ENCODE data around the gene UQCRC1. TPM values are rescaled to one million over a fixed set of nuclear protein-coding genes. Genes with fewer than 3 reads are reported as not detected.
A peak's percentile ranks its signal among the peaks of the same experiment; 100 is the strongest.

Gene UQCRC1
- total and polyA plus RNA-seq, 2 donors (not counting 1 experiment from before 2014, with no cell fraction given), result 226 to 366 TPM

DNA sequence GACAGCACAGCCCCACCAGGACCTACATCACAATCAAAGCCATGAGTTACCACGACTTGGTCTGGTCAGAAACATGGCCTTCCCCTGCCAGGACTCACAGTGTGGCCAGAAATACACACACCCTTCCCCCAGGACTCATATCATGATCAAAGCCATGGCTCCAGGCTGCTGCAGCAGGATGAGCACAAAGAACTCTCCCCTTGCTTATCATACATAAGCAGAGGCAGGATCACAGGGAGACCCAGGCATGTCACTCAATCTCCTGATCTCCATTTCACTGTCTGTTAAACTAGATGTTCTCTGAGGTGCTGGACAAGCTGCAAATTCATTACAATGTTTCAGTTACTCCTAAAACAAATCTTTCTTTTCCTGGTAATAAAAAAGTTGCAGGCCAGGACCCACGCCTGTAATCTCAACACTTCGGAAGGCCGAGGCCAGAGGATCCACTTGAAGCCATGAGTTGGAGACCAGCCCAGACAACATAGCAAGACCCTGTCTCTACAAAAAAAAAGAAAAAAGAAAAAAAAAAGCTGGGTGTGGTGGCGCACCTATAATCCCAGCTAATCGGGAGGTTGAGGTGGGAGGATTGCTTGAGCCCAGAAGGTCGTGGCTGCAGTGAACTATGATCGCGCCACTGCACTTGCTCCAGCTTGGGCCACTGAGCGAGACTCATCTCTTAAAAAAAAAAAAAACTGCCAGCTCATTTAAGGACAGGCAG lies 54.1 kb downstream of the UQCRC1 start:
- peak overlapping the region; percentile 94 for H3K4me2 ChIP-seq (ENCODE audit: extremely low read depth, insufficient read depth, low read length)
- H3K36me3 ChIP-seq (ENCODE audit: control insufficient read depth, insufficient read depth, low read length), result no peaks in the 10 kb centered on the region
- no peak overlapping the region for H3K4me3 ChIP-seq (replicated peaks in 1 of 4; ENCODE audit: control extremely low read depth in 1 of 4, insufficient read depth in 1 of 4, low read depth in 3 of 4, low read length in 4 of 4)
- DNase-seq (ENCODE audit: low read depth in 2 of 2), result no peak
- H3K4me1 ChIP-seq (ENCODE audit: control insufficient read depth, extremely low read depth, insufficient read depth, low read length), result peaks cover 20% of the 10 kb centered on the region
- no peak for TF ChIP-seq EZH2 (IDR thresholded peaks at IDR 0.05; ENCODE audit: low read length, missing control alignments)
- TF ChIP-seq, protein P1, sequence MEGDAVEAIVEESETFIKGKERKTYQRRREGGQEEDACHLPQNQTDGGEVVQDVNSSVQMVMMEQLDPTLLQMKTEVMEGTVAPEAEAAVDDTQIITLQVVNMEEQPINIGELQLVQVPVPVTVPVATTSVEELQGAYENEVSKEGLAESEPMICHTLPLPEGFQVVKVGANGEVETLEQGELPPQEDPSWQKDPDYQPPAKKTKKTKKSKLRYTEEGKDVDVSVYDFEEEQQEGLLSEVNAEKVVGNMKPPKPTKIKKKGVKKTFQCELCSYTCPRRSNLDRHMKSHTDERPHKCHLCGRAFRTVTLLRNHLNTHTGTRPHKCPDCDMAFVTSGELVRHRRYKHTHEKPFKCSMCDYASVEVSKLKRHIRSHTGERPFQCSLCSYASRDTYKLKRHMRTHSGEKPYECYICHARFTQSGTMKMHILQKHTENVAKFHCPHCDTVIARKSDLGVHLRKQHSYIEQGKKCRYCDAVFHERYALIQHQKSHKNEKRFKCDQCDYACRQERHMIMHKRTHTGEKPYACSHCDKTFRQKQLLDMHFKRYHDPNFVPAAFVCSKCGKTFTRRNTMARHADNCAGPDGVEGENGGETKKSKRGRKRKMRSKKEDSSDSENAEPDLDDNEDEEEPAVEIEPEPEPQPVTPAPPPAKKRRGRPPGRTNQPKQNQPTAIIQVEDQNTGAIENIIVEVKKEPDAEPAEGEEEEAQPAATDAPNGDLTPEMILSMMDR (conservative IDR thresholded peaks at IDR 0.05 in 1 of 2, IDR thresholded peaks at IDR 0.05 in 1 of 2; ENCODE audit: low read depth in 1 of 2, low read length in 2 of 2), result no peak
- no peak overlapping the region for H3K27ac ChIP-seq (ENCODE audit: insufficient read depth, low read length)
- no peak overlapping the region for H3K9ac ChIP-seq (ENCODE audit: insufficient read depth, low read length)
- H3K79me2 ChIP-seq (ENCODE audit: control insufficient read depth, insufficient read depth, low read length), result no peaks in the 10 kb centered on the region
- no peak overlapping the region for H2AFZ ChIP-seq (ENCODE audit: low read length)
- H4K20me1 ChIP-seq (ENCODE audit: control insufficient read depth, extremely low read depth, insufficient read depth, low read length), result no peaks in the 10 kb centered on the region
- H3K27me3 ChIP-seq (ENCODE audit: control insufficient read depth, insufficient read depth, low read length), result no peaks in the 10 kb centered on the region
- H3K9me3 ChIP-seq (ENCODE audit: control insufficient read depth, insufficient read depth, low read depth, low read length), result no peaks in the 10 kb centered on the region

DNA sequence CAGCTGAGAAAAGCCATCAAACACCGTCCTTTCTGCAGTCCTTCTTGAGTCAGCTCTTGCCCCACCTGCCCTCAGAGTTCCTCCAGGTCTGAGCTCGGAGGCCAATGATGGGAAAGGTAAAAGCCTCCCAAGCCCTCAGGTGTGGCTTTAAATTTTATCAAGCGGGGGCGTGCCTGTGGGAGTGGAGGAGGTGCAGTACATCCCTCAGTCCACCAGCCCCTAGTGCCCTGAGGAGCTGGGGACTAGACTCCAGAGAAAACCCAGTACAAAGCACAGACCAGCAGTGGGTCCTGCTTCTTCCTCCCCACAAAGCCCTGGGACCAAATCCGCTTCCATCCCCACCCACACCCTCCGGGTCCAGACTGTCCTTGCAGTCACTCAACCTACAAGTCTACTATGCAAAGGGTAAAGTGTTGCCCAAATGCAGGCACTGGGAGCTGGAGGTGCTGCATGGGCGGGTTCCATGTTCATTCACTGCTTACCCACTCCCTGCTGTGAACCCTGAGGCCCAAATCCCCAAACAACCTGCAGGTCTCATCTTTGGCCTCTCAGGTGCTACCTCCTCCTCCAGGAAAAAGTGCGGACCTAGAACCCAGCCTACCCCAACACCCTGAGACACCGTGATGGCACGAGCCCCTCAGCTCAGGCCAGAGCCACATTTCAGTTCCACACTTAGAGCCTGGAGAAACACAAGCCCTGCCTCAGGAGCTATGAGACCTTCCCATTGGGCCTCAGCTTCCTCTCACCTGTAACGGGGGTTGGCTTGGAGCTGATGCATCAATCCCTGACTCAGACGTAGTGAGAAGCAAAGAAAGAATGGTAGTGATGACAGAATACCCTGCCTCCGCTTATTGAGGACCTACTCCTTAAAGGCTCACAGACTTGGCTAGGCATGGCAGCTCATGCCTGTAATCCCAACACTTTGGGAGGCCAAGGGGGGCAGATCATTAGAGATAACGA lies 55.3 kb downstream of the UQCRC1 start:
- no peaks in the 10 kb centered on the region for H4K20me1 ChIP-seq (ENCODE audit: control insufficient read depth, extremely low read depth, insufficient read depth, low read length)
- DNase-seq (ENCODE audit: low read depth in 2 of 2), result no peak
- no peaks in the 10 kb centered on the region for H3K79me2 ChIP-seq (ENCODE audit: control insufficient read depth, insufficient read depth, low read length)
- H3K27me3 ChIP-seq (ENCODE audit: control insufficient read depth, insufficient read depth, low read length), result no peaks in the 10 kb centered on the region
- H3K36me3 ChIP-seq (ENCODE audit: control insufficient read depth, insufficient read depth, low read length), result peaks cover under 1% of the 10 kb centered on the region
- peaks cover 8% of the 10 kb centered on the region for H3K4me1 ChIP-seq (ENCODE audit: control insufficient read depth, extremely low read depth, insufficient read depth, low read length)
- H3K4me3 ChIP-seq (replicated peaks in 1 of 4; ENCODE audit: control extremely low read depth in 1 of 4, insufficient read depth in 1 of 4, low read depth in 3 of 4, low read length in 4 of 4), result no peak overlapping the region
- H2AFZ ChIP-seq (ENCODE audit: low read length), result no peak overlapping the region
- no peaks in the 10 kb centered on the region for H3K9me3 ChIP-seq (ENCODE audit: control insufficient read depth, insufficient read depth, low read depth, low read length)
- H3K9ac ChIP-seq (ENCODE audit: insufficient read depth, low read length), result no peak overlapping the region
- TF ChIP-seq, protein P1 (conservative IDR thresholded peaks at IDR 0.05 in 1 of 2, IDR thresholded peaks at IDR 0.05 in 1 of 2; ENCODE audit: low read depth in 1 of 2, low read length in 2 of 2), result no peak
- no peak for TF ChIP-seq EZH2 (IDR thresholded peaks at IDR 0.05; ENCODE audit: low read length, missing control alignments)
- no peak overlapping the region for H3K4me2 ChIP-seq (ENCODE audit: extremely low read depth, insufficient read depth, low read length)
- H3K27ac ChIP-seq (ENCODE audit: insufficient read depth, low read length), result no peak overlapping the region

DNA sequence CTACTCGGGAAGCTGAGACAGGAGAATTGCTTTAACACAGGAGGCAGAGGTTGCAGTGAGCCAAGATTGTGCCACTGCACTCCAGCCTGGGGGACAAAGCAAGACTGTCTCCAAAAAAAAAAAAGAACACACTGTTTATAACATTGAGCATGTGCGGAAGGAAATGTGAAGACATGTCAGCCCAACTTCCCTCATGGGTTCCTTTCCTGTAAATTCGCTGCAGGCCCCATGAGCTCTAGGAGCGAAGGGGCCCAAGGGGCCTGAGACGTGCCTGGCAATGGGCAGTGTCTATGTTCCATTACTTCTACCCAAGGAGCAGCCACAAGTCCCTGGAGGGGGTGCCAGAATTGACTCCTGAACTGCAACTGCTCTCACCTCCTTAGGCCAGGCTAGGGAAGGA lies 56.1 kb downstream of the UQCRC1 start:
- Histone ChIP-seq H3K4me3 (replicated peaks in 1 of 4; ENCODE audit: control extremely low read depth in 1 of 4, insufficient read depth in 1 of 4, low read depth in 3 of 4, low read length in 4 of 4) (no peak overlapping the region), H3K27ac (ENCODE audit: insufficient read depth, low read length) (no peak overlapping the region), H3K4me2 (ENCODE audit: extremely low read depth, insufficient read depth, low read length) (no peak overlapping the region), H3K79me2 (ENCODE audit: control insufficient read depth, insufficient read depth, low read length) (no peaks in the 10 kb centered on the region), H3K4me1 (ENCODE audit: control insufficient read depth, extremely low read depth, insufficient read depth, low read length) (peaks cover 7% of the 10 kb centered on the region), H4K20me1 (ENCODE audit: control insufficient read depth, extremely low read depth, insufficient read depth, low read length) (no peaks in the 10 kb centered on the region), H3K36me3 (ENCODE audit: control insufficient read depth, insufficient read depth, low read length) (peaks cover 2% of the 10 kb centered on the region), H3K27me3 (ENCODE audit: control insufficient read depth, insufficient read depth, low read length) (no peaks in the 10 kb centered on the region), H3K9ac (ENCODE audit: insufficient read depth, low read length) (no peak overlapping the region), H3K9me3 (ENCODE audit: control insufficient read depth, insufficient read depth, low read depth, low read length) (no peaks in the 10 kb centered on the region), H2AFZ (ENCODE audit: low read length) (no peak overlapping the region)
- no peak for DNase-seq (ENCODE audit: low read depth in 2 of 2)
- TF ChIP-seq, protein P1 (conservative IDR thresholded peaks at IDR 0.05 in 1 of 2, IDR thresholded peaks at IDR 0.05 in 1 of 2; ENCODE audit: low read depth in 1 of 2, low read length in 2 of 2), result no peak
- TF ChIP-seq EZH2 (IDR thresholded peaks at IDR 0.05; ENCODE audit: low read length, missing control alignments), result no peak
